HG03064 (cell line): ENCODE measurements around the gene IFI27L2.

ENCODE experiments used
- ATAC-seq: cut with Tn5 transposase; IDR thresholded peaks from one replicate; pipeline ENCODE4 v1.9.1; 2021; ENCODE audit warnings: low read depth; ENCODE audit not compliant: unreplicated experiment

IFI27L2 gene

GRCh38 chr14:94124582-94125377, 4.6 kb downstream of the IFI27L2 start:
- ATAC-seq: no peak

- no peak for ATAC-seq
These were observed 5.5 kb downstream of the IFI27L2 start for GRCh38 chr14:94123868-94124267.

- ATAC-seq: no peak
These were observed 6.1 kb downstream of the IFI27L2 start for GRCh38 chr14:94123296-94123695.

GRCh38 chr14:94122438-94122837, 7.0 kb downstream of the IFI27L2 start:
- ATAC-seq: no peak

GRCh38 chr14:94121485-94121884, 7.9 kb downstream of the IFI27L2 start:
- no peak for ATAC-seq

- no peak for ATAC-seq
These were observed 8.6 kb downstream of the IFI27L2 start for GRCh38 chr14:94120667-94121340.

- no peak for ATAC-seq
These were observed 10.3 kb downstream of the IFI27L2 start for GRCh38 chr14:94119071-94119470.

- no peak for ATAC-seq
These were observed 11.5 kb downstream of the IFI27L2 start for GRCh38 chr14:94117856-94118255.

- no peak for ATAC-seq
These were observed 12.7 kb downstream of the IFI27L2 start for GRCh38 chr14:94116701-94117100.

GRCh38 chr14:94115631-94116030, 13.8 kb downstream of the IFI27L2 start:
- no peak for ATAC-seq

- no peak for ATAC-seq
These were observed 14.3 kb downstream of the IFI27L2 start for GRCh38 chr14:94115058-94115591.

- ATAC-seq: no peak
These were observed 14.8 kb downstream of the IFI27L2 start for GRCh38 chr14:94114589-94115057.

GRCh38 chr14:94113908-94114588, 15.4 kb downstream of the IFI27L2 start:
- ATAC-seq: no peak

- no peak for ATAC-seq
These were observed 15.9 kb downstream of the IFI27L2 start for GRCh38 chr14:94113490-94113889.

- no peak for ATAC-seq
These were observed 16.3 kb downstream of the IFI27L2 start for GRCh38 chr14:94113073-94113472.

GRCh38 chr14:94112513-94113063, 16.8 kb downstream of the IFI27L2 start:
- ATAC-seq: no peak

GRCh38 chr14:94111276-94112095, 17.9 kb downstream of the IFI27L2 start:
- no peak for ATAC-seq

GRCh38 chr14:94110552-94111181, 18.7 kb downstream of the IFI27L2 start, which contains the start of gene IFI27:
Gene IFI27 (plus strand): TSS chr14:94110736.
- no peak for ATAC-seq

- no peak for ATAC-seq
These were observed 19.5 kb downstream of the IFI27L2 start for GRCh38 chr14:94109915-94110250.

GRCh38 chr14:94104731-94105130, 24.7 kb downstream of the IFI27L2 start:
- no peak for ATAC-seq
